Testis (tissue), 3 donors: Measurements from ENCODE around the gene POLR1A. TPM values are rescaled to one million over a fixed set of nuclear protein-coding genes. Genes with fewer than 3 reads are reported as not detected.

Source experiments
- DNase-seq: peaks from one replicate; pipeline ENCODE4 v3.0.0-alpha.2; 2019
- H3K27ac ChIP-seq, 2 donors: fragments of 200-600 bp; sonication (generic); one replicate each; pipeline ENCODE4 v1.5.1; 2019
- H3K27me3 ChIP-seq: fragments of 200-600 bp; sonication (generic); one replicate; pipeline ENCODE4 v1.5.1; 2019
- H3K36me3 ChIP-seq: fragments of 200-600 bp; sonication (generic); one replicate; pipeline ENCODE4 v1.5.1; 2017; ENCODE audit warnings: low read depth; ENCODE audit errors: missing control alignments
- H3K4me1 ChIP-seq: fragments of 200-600 bp; sonication (generic); one replicate; pipeline ENCODE4 v1.5.1; 2019
- H3K4me3 ChIP-seq, 2 donors: fragments of 200-600 bp; sonication (generic); one replicate each; pipeline ENCODE4 v1.5.1; 2017 to 2019
- H3K9me3 ChIP-seq: fragments of 200-600 bp; sonication (generic); one replicate; pipeline ENCODE4 v1.5.1; 2017
- POLR2A ChIP-seq: fragments of 450-650 bp; IDR thresholded peaks from one replicate; pipeline ENCODE4 v1.6.1; 2017; ENCODE audit warnings: antibody characterized with exemption, mild to moderate bottlenecking, moderate library complexity
- WGBS, 2 donors: methylation state at CpG; one replicate each; pipeline ENCODE4 v1.1.5; 2018; 5-methylcytosine and 5-hydroxymethylcytosine counted together
- intact Hi-C: fragments of 100-400 bp; cut with DNase I; formaldehyde crosslinking; loops from one replicate; pipeline ENCODE4 v1.15.1; 2023; ENCODE audit warnings: low total_unique reads
- polyA plus RNA-seq: library from polyadenylated mRNA; stranded (reverse); fragments of 350-450 nt; fragmentation: Illumina TruSeq; extraction: RNeasy Lipid Tissue Mini Kit (QIAGEN cat#74804); gene quantifications from one replicate; pipeline ENCODE4 v1.2.3, GENCODE V29; 2014; ENCODE audit warnings: low read depth, low replicate concordance; ENCODE audit not compliant: insufficient read depth
- total RNA-seq, 2 donors: library from RNA; depleted of rRNA; stranded (reverse); fragments of >200 nt; gene quantifications; one replicate each; pipeline ENCODE4 v1.2.3, GENCODE V29; 2016
- TF ChIP-seq, protein P1 (sequence below), 3 experiments: fragments of 450-650 bp in 2 of 3; fragments of 200-600 bp in 1 of 3; sonication (generic) in 1 of 3; IDR thresholded peaks; one replicate each; pipeline ENCODE4 v1.5.1; 2016 to 2019; ENCODE audit warnings: antibody characterized with exemption in 3 of 3, mild to moderate bottlenecking in 2 of 3, moderate library complexity in 1 of 3

The POLR1A gene
- total and polyA plus RNA-seq, 3 donors from 2014 or later: 20.0 to 28.7 (median 28.1) TPM

DNA sequence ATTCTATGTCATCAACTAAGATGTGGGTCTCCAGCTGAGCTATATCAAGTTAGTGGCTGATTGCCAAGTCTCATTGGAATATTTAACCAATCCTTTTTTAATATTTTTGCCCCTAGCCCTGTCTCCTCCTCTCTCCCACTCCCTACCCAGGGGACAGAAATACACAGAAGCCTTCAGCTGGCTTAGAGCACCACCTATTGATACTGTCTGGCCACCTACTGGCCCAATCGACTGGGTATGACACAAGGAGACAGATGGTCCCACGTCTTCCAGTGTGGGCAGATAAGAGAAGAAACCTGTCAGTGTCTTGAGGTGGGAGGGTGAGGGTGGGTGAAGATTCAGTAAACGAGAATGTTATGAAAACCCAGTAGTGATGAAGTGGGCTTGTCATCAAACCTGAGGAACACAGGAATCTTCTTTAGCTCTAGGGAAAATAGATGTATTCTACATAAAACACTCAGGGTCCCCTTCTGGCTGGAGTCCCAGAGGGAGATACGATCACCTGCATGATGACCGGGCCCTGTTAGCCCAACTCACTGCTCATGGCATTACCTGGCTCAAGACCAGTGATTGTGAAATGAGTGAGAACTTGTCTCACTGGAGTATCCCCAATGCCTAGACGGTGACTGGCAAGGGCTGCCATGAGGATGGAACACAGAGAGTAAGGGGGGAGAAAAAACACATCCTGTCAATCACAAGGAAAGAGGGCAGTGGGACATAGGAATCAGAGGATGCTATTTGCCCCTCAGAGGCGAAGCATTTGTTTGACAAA, 26.7 kb downstream of the POLR1A start:
- no peak for TF ChIP-seq POLR2A
- TF ChIP-seq, protein P1, sequence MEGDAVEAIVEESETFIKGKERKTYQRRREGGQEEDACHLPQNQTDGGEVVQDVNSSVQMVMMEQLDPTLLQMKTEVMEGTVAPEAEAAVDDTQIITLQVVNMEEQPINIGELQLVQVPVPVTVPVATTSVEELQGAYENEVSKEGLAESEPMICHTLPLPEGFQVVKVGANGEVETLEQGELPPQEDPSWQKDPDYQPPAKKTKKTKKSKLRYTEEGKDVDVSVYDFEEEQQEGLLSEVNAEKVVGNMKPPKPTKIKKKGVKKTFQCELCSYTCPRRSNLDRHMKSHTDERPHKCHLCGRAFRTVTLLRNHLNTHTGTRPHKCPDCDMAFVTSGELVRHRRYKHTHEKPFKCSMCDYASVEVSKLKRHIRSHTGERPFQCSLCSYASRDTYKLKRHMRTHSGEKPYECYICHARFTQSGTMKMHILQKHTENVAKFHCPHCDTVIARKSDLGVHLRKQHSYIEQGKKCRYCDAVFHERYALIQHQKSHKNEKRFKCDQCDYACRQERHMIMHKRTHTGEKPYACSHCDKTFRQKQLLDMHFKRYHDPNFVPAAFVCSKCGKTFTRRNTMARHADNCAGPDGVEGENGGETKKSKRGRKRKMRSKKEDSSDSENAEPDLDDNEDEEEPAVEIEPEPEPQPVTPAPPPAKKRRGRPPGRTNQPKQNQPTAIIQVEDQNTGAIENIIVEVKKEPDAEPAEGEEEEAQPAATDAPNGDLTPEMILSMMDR (IDR thresholded peaks at IDR 0.05): peak; percentile 22 to 62 (median 47)
- H3K36me3 ChIP-seq: no peaks in the 10 kb centered on the region
- DNase-seq: peak; percentile 62
- no peak overlapping the region for H3K27ac ChIP-seq
- H3K4me3 ChIP-seq: no peak overlapping the region
- no peaks in the 10 kb centered on the region for H3K9me3 ChIP-seq
- no peaks in the 10 kb centered on the region for H3K27me3 ChIP-seq
- no peaks in the 10 kb centered on the region for H3K4me1 ChIP-seq
- 60 to 68% methylated on average over 7 of the region's 7 CpGs for WGBS, 2 donors
- intact Hi-C loops: loop anchor here (5.0 to 10.0 kb wide), 2 partner anchors 194 to 252 kb away; partner anchors contain the start of gene ST3GAL5

DNA sequence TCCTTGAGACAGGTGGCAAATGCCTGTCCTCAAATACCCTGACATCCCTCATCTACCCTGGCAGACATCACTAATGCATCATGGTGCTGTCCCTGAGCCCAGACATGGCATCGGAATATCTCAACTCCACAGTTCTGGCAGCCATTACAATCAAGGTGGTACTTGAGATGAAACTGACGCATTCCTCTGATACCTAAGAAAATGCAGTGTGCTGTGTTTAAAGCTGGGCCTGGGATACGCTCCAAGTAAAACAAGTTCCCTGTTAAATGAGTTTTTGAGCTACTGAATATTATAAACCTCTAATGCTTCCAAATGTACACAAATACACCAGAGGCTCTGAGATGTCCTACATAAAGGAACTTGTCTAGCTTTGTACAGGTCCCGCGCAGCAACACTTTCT, 29.8 kb downstream of the POLR1A start:
- TF ChIP-seq POLR2A: no peak
- TF ChIP-seq, protein P1 (IDR thresholded peaks at IDR 0.05): no peak
- H3K36me3 ChIP-seq: no peaks in the 10 kb centered on the region

DNA sequence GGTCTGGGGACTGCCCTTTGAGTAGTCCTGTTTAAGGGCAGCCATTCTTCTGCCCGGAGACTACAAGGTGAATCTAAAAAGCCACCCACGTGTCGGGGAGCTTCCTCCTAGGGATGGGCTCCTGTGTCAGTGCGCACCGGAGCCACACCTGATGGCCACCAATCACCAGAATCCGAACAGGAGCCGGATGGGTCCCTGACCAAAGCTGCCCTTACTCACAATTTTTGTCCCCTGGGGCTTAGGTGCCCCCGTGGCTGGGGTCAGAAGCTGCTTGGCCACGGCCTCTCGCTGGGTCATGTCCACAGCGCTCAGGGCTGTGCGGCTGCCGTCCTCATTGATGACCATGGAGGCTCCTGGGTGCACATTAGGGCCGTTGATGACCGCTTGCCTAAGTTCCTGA, 30.9 kb downstream of the POLR1A start:
- H3K4me3 ChIP-seq: no peak overlapping the region
- H3K36me3 ChIP-seq: peaks cover 3% of the 10 kb centered on the region
- H3K9me3 ChIP-seq: no peaks in the 10 kb centered on the region
- WGBS, 2 donors: 92 to 98% methylated on average over 8 to 15 of the region's 15 CpGs
- peaks cover 7% of the 10 kb centered on the region for H3K4me1 ChIP-seq
- no peak for DNase-seq
- no peak overlapping the region for H3K27ac ChIP-seq
- TF ChIP-seq, protein P1 (IDR thresholded peaks at IDR 0.05): no peak
- no peak for TF ChIP-seq POLR2A
- no peaks in the 10 kb centered on the region for H3K27me3 ChIP-seq
- intact Hi-C loops: loop anchor here (5.0 to 10.0 kb wide), 2 partner anchors 190 to 248 kb away; partner anchors contain the start of gene ST3GAL5

More for the DNA sequence above, 29.8 kb downstream of the POLR1A start:
- 89 to 98% methylated on average over 5 of the region's 5 CpGs for WGBS, 2 donors
- H3K4me3 ChIP-seq: no peak overlapping the region
- H3K4me1 ChIP-seq: peaks cover 7% of the 10 kb centered on the region
- H3K9me3 ChIP-seq: no peaks in the 10 kb centered on the region
- no peaks in the 10 kb centered on the region for H3K27me3 ChIP-seq
- intact Hi-C loops: loop anchor here (5.0 to 10.0 kb wide), 2 partner anchors 191 to 249 kb away; partner anchors contain the start of gene ST3GAL5
- no peak overlapping the region for H3K27ac ChIP-seq
- DNase-seq: no peak

DNA sequence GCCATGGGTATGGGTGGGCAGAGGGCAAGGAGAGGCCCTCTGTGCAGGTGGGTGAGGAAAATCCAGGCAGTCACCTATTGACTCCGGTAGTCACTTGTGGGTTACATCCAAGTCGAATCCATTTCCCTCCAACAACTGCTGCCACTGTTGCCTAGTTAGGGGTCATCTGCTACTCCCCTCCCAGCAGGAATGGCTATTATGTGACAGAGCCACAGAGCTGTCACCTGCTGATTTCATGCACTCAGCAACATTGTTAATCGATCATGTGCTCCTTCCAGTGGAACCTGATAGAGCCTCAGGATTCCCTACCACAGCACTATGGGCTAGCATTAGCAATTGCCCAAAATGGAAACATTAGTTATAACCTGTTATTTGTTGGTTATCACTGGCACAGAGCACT, 31.4 kb downstream of the POLR1A start:
- intact Hi-C loops: loop anchor here (10.0 kb wide), 1 partner anchor 189 kb away; the partner anchor contains the start of gene ST3GAL5
- no peak for DNase-seq
- H3K27ac ChIP-seq: no peak overlapping the region
- H3K9me3 ChIP-seq: no peaks in the 10 kb centered on the region
- H3K36me3 ChIP-seq: peaks cover 5% of the 10 kb centered on the region
- H3K4me3 ChIP-seq: no peak overlapping the region
- H3K27me3 ChIP-seq: no peaks in the 10 kb centered on the region
- TF ChIP-seq, protein P1 (IDR thresholded peaks at IDR 0.05): no peak
- no peak for TF ChIP-seq POLR2A
- H3K4me1 ChIP-seq: peaks cover 7% of the 10 kb centered on the region
- 87 to 89% methylated on average over 3 of the region's 3 CpGs for WGBS, 2 donors
